Mesenchymal stem cell (in vitro differentiated cells and primary cell): Measurements from ENCODE around the gene BACE1-AS. TPM values are rescaled to one million over a fixed set of nuclear protein-coding genes. Genes with fewer than 3 reads are reported as not detected.

Experiments
- DNase-seq: peaks from one replicate; pipeline ENCODE4 v3.0.0-alpha.2; 2013
- H2AFZ ChIP-seq: one replicate; pipeline ENCODE4 v1.6.1; 2013; ENCODE audit warnings: low read depth, mild to moderate bottlenecking, control low read depth, inconsistent platforms, low read length, moderate library complexity
- H2AK5ac ChIP-seq: 2 replicates; pipeline ENCODE4 v1.6.1; 2013; ENCODE audit warnings: low read length, moderate library complexity, mild to moderate bottlenecking, inconsistent platforms; ENCODE audit not compliant: severe bottlenecking
- H2BK120ac ChIP-seq: one replicate; pipeline ENCODE4 v1.6.1; 2013; ENCODE audit warnings: low read depth, mild to moderate bottlenecking, inconsistent platforms, low read length, moderate library complexity
- H2BK12ac ChIP-seq, 2 experiments: one replicate each; pipeline ENCODE4 v1.6.1; 2013; ENCODE audit warnings: inconsistent platforms in 2 of 2, low read length in 2 of 2, mild to moderate bottlenecking in 2 of 2, moderate library complexity in 2 of 2, control low read depth in 1 of 2
- H2BK15ac ChIP-seq: one replicate; pipeline ENCODE4 v1.6.1; 2013; ENCODE audit warnings: mild to moderate bottlenecking, low read depth, inconsistent platforms; ENCODE audit not compliant: poor library complexity, severe bottlenecking
- H2BK5ac ChIP-seq: 2 replicates; pipeline ENCODE4 v1.6.1; 2013; ENCODE audit warnings: low read depth, mild to moderate bottlenecking, low read length, control low read depth, inconsistent platforms; ENCODE audit not compliant: poor library complexity, severe bottlenecking
- H3K14ac ChIP-seq, 2 experiments: one replicate each; pipeline ENCODE4 v1.6.1; 2013; ENCODE audit warnings: inconsistent platforms in 2 of 2, low read length in 2 of 2, control low read depth in 1 of 2, mild to moderate bottlenecking in 1 of 2, moderate library complexity in 1 of 2
- H3K18ac ChIP-seq, 2 experiments: one replicate each; pipeline ENCODE4 v1.6.1; 2013; ENCODE audit warnings: inconsistent platforms in 2 of 2, low read length in 2 of 2, control low read depth in 1 of 2, low read depth in 1 of 2, mild to moderate bottlenecking in 1 of 2
- H3K23ac ChIP-seq, 2 experiments: one replicate each; pipeline ENCODE4 v1.6.1; 2013; ENCODE audit warnings: inconsistent platforms in 2 of 2, low read length in 2 of 2, mild to moderate bottlenecking in 2 of 2, moderate library complexity in 2 of 2, control low read depth in 1 of 2
- H3K27ac ChIP-seq: 2 replicates; pipeline ENCODE4 v1.5.1; 2013; ENCODE audit warnings: mild to moderate bottlenecking, moderate library complexity, low read length, control low read depth, inconsistent platforms; ENCODE audit not compliant: poor library complexity, severe bottlenecking
- H3K27me3 ChIP-seq, 2 experiments: 2 replicates each; pipeline versions ENCODE4 v1.6.1 to v1.7.0; 2013; ENCODE audit warnings: low read length in 2 of 2, mild to moderate bottlenecking in 2 of 2, moderate library complexity in 2 of 2, control low read depth in 1 of 2, inconsistent platforms in 1 of 2; ENCODE audit not compliant: control insufficient read depth in 1 of 2, insufficient read depth in 1 of 2
- H3K36me3 ChIP-seq, 2 experiments: 2 replicates each; pipeline versions ENCODE4 v1.6.1 to v1.7.0; 2013; ENCODE audit warnings: low read length in 2 of 2, control low read depth in 1 of 2, inconsistent platforms in 1 of 2, low read depth in 1 of 2, mild to moderate bottlenecking in 1 of 2; ENCODE audit not compliant: insufficient read depth in 2 of 2, control insufficient read depth in 1 of 2
- H3K4ac ChIP-seq, 2 experiments: one replicate each; pipeline ENCODE4 v1.6.1; 2013; ENCODE audit warnings: inconsistent platforms in 2 of 2, low read length in 2 of 2, mild to moderate bottlenecking in 2 of 2, moderate library complexity in 2 of 2, control low read depth in 1 of 2, low read depth in 1 of 2
- H3K4me1 ChIP-seq: 2 replicates; pipeline ENCODE4 v1.6.1; 2013; ENCODE audit warnings: low read depth, low read length, control low read depth; ENCODE audit not compliant: control insufficient read depth, insufficient read depth
- H3K4me2 ChIP-seq: 2 replicates; pipeline ENCODE4 v1.6.1; 2013; ENCODE audit warnings: low read length, mild to moderate bottlenecking, inconsistent platforms; ENCODE audit not compliant: poor library complexity, severe bottlenecking
- H3K4me3 ChIP-seq, 2 experiments: 2 replicates each; pipeline versions ENCODE4 v1.5.1 to v1.7.0; 2013; ENCODE audit warnings: low read length in 2 of 2, mild to moderate bottlenecking in 2 of 2, control low read depth in 1 of 2, low read depth in 1 of 2; ENCODE audit not compliant: insufficient read depth in 1 of 2
- H3K79me1 ChIP-seq: replicated peaks from 2 replicates; pipeline ENCODE4 v1.6.1; 2013; ENCODE audit warnings: mild to moderate bottlenecking, control low read depth, low read length, inconsistent platforms; ENCODE audit not compliant: poor library complexity, severe bottlenecking
- H3K9ac ChIP-seq: 2 replicates; pipeline ENCODE4 v1.7.0; 2013; ENCODE audit warnings: mild to moderate bottlenecking, low read length, moderate library complexity
- H3K9me3 ChIP-seq: 2 replicates; pipeline ENCODE4 v1.7.0; 2013; ENCODE audit warnings: mild to moderate bottlenecking, low read length; ENCODE audit not compliant: control insufficient read depth
- H4K8ac ChIP-seq: one replicate; pipeline ENCODE4 v1.6.1; 2013; ENCODE audit warnings: inconsistent platforms, mild to moderate bottlenecking, low read length, moderate library complexity
- H4K91ac ChIP-seq: one replicate; pipeline ENCODE4 v1.6.1; 2013; ENCODE audit warnings: mild to moderate bottlenecking, low read length, inconsistent platforms
- WGBS: methylation state at CpG from one replicate; pipeline ENCODE4 v1.1.7; 2013; ENCODE audit warnings: mixed read lengths; 5-methylcytosine and 5-hydroxymethylcytosine counted together
- polyA plus RNA-seq, 2 experiments: library from polyadenylated mRNA; stranded (reverse); fragments of 200-250 nt; gene quantifications; one replicate each; pipeline ENCODE4 v1.2.3, GENCODE V29; 2013

BACE1-AS gene
- 4.7 TPM for polyA plus RNA-seq (2013, experiment 1 of 2)
- polyA plus RNA-seq (2013, experiment 2 of 2): 5.0 TPM

GRCh38 chr11:117290809-117291396 is at the start of gene BACE1-AS:
TSS of gene BACE1-AS (plus strand) at chr11:117291346.
- H3K14ac ChIP-seq: no peak within 1 kb of the TSS
- no peak within 1 kb of the TSS for H2BK120ac ChIP-seq
- H2AK5ac ChIP-seq: no peak within 1 kb of the TSS
- no peaks in the 10 kb centered on the region for H3K4me1 ChIP-seq
- H2BK5ac ChIP-seq: no peak within 1 kb of the TSS
- H3K4ac ChIP-seq: no peak within 1 kb of the TSS
- no peak within 1 kb of the TSS for H2BK15ac ChIP-seq
- no peak for DNase-seq
- H2BK12ac ChIP-seq: no peak within 1 kb of the TSS
- H3K23ac ChIP-seq: no peak within 1 kb of the TSS
- no peak within 1 kb of the TSS for H3K4me3 ChIP-seq
- no peak within 1 kb of the TSS for H3K4me2 ChIP-seq
- H3K9me3 ChIP-seq: no peaks in the 10 kb centered on the region
- H3K36me3 ChIP-seq: peaks cover 56 to 96% of the 10 kb centered on the region in 2 experiments
- H4K8ac ChIP-seq: no peak within 1 kb of the TSS
- H2AFZ ChIP-seq: no peak within 1 kb of the TSS
- H3K79me1 ChIP-seq: peaks cover 1% of the 10 kb centered on the region
- H4K91ac ChIP-seq: no peak within 1 kb of the TSS
- H3K27ac ChIP-seq: no peak within 1 kb of the TSS
- WGBS: 98% methylated on average over 6 of the region's 8 CpGs
- H3K18ac ChIP-seq: no peak within 1 kb of the TSS
- no peak within 1 kb of the TSS for H3K9ac ChIP-seq
- no peaks in the 10 kb centered on the region for H3K27me3 ChIP-seq

GRCh38 chr11:117248341-117248740 is 42.8 kb upstream of the BACE1-AS start:
- no peak overlapping the region for H2BK15ac ChIP-seq
- H2AFZ ChIP-seq: no peak overlapping the region
- no peak for DNase-seq
- H2BK120ac ChIP-seq: no peak overlapping the region
- no peak overlapping the region for H3K27ac ChIP-seq
- no peak overlapping the region for H3K18ac ChIP-seq
- H3K14ac ChIP-seq: no peak overlapping the region
- no peak overlapping the region for H2BK5ac ChIP-seq
- no peak overlapping the region for H3K4me3 ChIP-seq
- H3K23ac ChIP-seq: no peak overlapping the region
- H2BK12ac ChIP-seq: no peak overlapping the region
- no peak overlapping the region for H4K91ac ChIP-seq
- H3K36me3 ChIP-seq: peaks cover 30 to 67% of the 10 kb centered on the region in 2 experiments
- no peaks in the 10 kb centered on the region for H3K4me1 ChIP-seq
- 100% methylated on average over 2 of the region's 4 CpGs for WGBS
- H3K4ac ChIP-seq: no peak overlapping the region
- no peak overlapping the region for H4K8ac ChIP-seq
- no peak overlapping the region for H3K4me2 ChIP-seq
- no peak overlapping the region for H2AK5ac ChIP-seq
- H3K9ac ChIP-seq: no peak overlapping the region
- H3K27me3 ChIP-seq: no peaks in the 10 kb centered on the region
- peaks cover 11% of the 10 kb centered on the region for H3K79me1 ChIP-seq
- H3K9me3 ChIP-seq: no peaks in the 10 kb centered on the region

DNA sequence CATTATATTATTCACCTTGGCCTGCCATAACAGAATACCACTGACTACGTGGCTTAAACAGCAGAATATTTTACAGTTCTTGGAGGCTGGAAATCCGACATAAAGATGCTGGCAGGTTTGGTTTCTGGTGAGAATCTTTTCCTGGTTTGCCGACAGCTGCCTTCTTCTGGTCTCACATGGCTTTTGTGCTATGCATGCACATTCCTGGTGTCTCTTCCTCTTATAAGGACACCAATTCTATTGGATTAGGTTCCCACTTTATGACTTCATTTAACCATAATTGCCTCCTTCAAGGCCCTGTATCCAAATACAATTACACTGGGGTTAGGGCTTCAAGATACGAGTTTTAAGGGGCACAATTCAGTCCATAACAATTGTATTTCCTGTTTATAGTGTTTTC is 41.6 kb upstream of the BACE1-AS start:
- H3K9ac ChIP-seq: no peak overlapping the region
- no peak overlapping the region for H2BK120ac ChIP-seq
- H3K4me2 ChIP-seq: no peak overlapping the region
- no peaks in the 10 kb centered on the region for H3K4me1 ChIP-seq
- no peak overlapping the region for H2BK12ac ChIP-seq
- H3K27ac ChIP-seq: no peak overlapping the region
- no peak overlapping the region for H3K14ac ChIP-seq
- peaks cover 26 to 64% of the 10 kb centered on the region in 2 experiments for H3K36me3 ChIP-seq
- no peak overlapping the region for H2AFZ ChIP-seq
- H4K8ac ChIP-seq: no peak overlapping the region
- H2BK5ac ChIP-seq: no peak overlapping the region
- H3K27me3 ChIP-seq: no peaks in the 10 kb centered on the region
- H2BK15ac ChIP-seq: no peak overlapping the region
- H3K23ac ChIP-seq: no peak overlapping the region
- H3K18ac ChIP-seq: no peak overlapping the region
- H4K91ac ChIP-seq: no peak overlapping the region
- H3K79me1 ChIP-seq: peaks cover 5% of the 10 kb centered on the region
- no peak overlapping the region for H3K4me3 ChIP-seq
- H3K4ac ChIP-seq: no peak overlapping the region
- no peaks in the 10 kb centered on the region for H3K9me3 ChIP-seq
- H2AK5ac ChIP-seq: no peak overlapping the region
- DNase-seq: no peak
- WGBS: 97% methylated on average over 3 of the region's 4 CpGs

DNA sequence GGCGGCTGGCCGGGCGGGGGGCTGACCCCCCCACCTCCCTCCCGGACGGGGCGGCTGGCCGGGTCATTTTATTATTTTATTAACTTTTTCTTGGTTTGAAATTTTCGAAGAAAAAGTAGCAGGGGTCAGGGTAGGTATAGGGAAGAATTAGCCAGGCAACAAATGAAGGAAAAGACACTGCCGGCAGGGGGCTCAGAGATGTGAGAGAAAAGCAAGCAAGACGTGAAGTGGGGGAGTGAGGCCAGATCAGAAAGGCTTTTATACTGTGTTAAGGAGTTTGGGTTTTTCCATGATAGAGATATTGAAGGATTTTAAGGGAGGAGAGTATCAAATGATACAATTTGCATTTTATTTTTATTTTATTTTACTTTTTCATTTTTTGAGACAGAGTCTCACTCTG is 39.6 kb upstream of the BACE1-AS start:
- Histone ChIP-seq H3K79me1 (peaks cover 5% of the 10 kb centered on the region), H2BK12ac (no peak overlapping the region), H3K9me3 (no peaks in the 10 kb centered on the region), H4K91ac (no peak overlapping the region), H3K27me3 (no peaks in the 10 kb centered on the region), H3K4me3 (no peak overlapping the region), H3K27ac (no peak overlapping the region), H3K9ac (no peak overlapping the region), H2AK5ac (no peak overlapping the region), H3K4me1 (no peaks in the 10 kb centered on the region), H3K14ac (no peak overlapping the region), H2AFZ (no peak overlapping the region), H2BK5ac (no peak overlapping the region), H3K4ac (no peak overlapping the region), H3K23ac (no peak overlapping the region), H4K8ac (no peak overlapping the region), H2BK120ac (no peak overlapping the region), H3K36me3 (peaks cover 20 to 59% of the 10 kb centered on the region in 2 experiments), H3K18ac (no peak overlapping the region), H3K4me2 (no peak overlapping the region), H2BK15ac (no peak overlapping the region)
- DNase-seq: no peak
- WGBS: over 99% methylated on average over 7 of the region's 10 CpGs
